Hepatocyte (in vitro differentiated cells): Measurements from ENCODE around the gene KCNA5.

Experiments
- EZH2 ChIP-seq: fragments of 200-600 bp; sonication (generic); IDR thresholded peaks from 2 replicates; pipeline ENCODE4 v1.6.1; 2016; ENCODE audit warnings: antibody characterized with exemption, mild to moderate bottlenecking, borderline replicate concordance
- EZH2phosphoT487 ChIP-seq: fragments of 200-600 bp; sonication (generic); IDR thresholded peaks from one replicate; pipeline ENCODE4 v1.6.1; 2018; ENCODE audit warnings: antibody characterized with exemption, mild to moderate bottlenecking, low read depth, moderate library complexity; ENCODE audit not compliant: unreplicated experiment, severe bottlenecking

DNA sequence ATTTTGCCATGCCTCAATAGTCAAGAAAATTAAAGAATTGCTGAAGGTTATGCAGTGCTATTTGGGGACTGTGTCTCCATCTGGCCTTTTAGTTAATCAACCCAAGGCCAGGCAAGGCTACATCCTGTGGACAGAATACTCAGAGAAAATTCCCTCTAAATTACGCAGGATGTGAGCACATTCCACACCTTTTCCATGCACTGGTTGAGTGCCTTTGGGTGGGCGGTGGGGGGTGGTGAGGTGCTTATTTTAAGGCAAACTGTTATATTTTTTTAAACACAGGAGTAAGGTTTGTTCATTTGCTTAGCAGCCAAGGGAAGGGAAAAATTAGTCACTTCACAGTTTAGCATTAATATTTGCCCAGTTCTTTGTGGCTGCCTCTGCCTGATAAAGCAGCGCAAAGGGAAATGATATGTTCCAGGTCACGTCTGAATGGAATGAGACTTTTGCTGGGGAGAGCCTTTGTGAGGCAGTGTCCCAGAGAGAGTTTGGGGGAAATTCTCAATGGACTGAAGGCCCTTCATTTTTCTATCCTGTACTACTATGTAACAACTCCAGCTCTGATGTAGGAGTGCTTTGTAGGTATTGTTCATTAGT lies 17.2 kb upstream of the KCNA5 start:
- TF ChIP-seq EZH2phosphoT487, result no peak
- no peak for TF ChIP-seq EZH2
